Endothelial cell of umbilical vein (primary cell): ENCODE measurements around the gene PRPS1. TPM values are rescaled to one million over a fixed set of nuclear protein-coding genes. Genes with fewer than 3 reads are reported as not detected.

Experiments
- BruUV-seq: library from RNA; stranded (reverse); fragments of 400-500 nt; replicated peaks from 2 replicates; lab custom pipeline; 2021; lab: Mats Ljungman, UMichigan
- CTCF ChIA-PET: fragments of 300-600, 350-600 bp; sonication (Branson Sonifier 250); formaldehyde crosslinking; loops from one replicate; lab custom pipeline; 2021; ENCODE audit warnings: antibody characterized with exemption, inconsistent platforms; lab: Charles Lee
- POLR2A ChIA-PET: fragments of 300-600, 350-600 bp; sonication (Branson Sonifier 250); formaldehyde crosslinking; loops from one replicate; lab custom pipeline; 2021; ENCODE audit warnings: antibody characterized with exemption, inconsistent platforms; lab: Charles Lee
- DNase-seq: peaks from one replicate; pipeline ENCODE4 v3.0.0-alpha.2; 2011; ENCODE audit warnings: low read depth, low spot score
- FAIRE-seq: peaks from 2 replicates; lab custom pipeline; 2011; peaks lifted over from hg19 to GRCh38; lab: Jason Lieb, UNC
- H2AFZ ChIP-seq: 2 replicates; pipeline ENCODE4 v1.6.0; 2012; ENCODE audit warnings: low read depth, low read length, control low read depth, inconsistent platforms
- H3K27ac ChIP-seq: 2 replicates; pipeline ENCODE4 v1.5.1; 2011; ENCODE audit warnings: low read depth, mild to moderate bottlenecking, control low read depth, low read length, moderate library complexity; ENCODE audit not compliant: insufficient read depth
- H3K27me3 ChIP-seq, 2 experiments: 2 replicates each; pipeline versions ENCODE4 v1.6.0 to v1.6.1; 2011; ENCODE audit warnings: low read length in 2 of 2, mixed read lengths in 1 of 2; ENCODE audit not compliant: control insufficient read depth in 2 of 2, insufficient read depth in 2 of 2
- H3K36me3 ChIP-seq, 2 experiments: 2 replicates in 1 of 2; 3 replicates in 1 of 2; pipeline ENCODE4 v1.5.1; 2011; ENCODE audit warnings: low read length in 2 of 2, mild to moderate bottlenecking in 1 of 2, moderate library complexity in 1 of 2; ENCODE audit not compliant: control insufficient read depth in 2 of 2, insufficient read depth in 2 of 2; ENCODE audit errors: extremely low read depth in 1 of 2
- H3K4me1 ChIP-seq: 3 replicates; pipeline ENCODE4 v1.5.1; 2011; ENCODE audit warnings: mild to moderate bottlenecking, low read length; ENCODE audit not compliant: control insufficient read depth, insufficient read depth; ENCODE audit errors: extremely low read depth
- H3K4me2 ChIP-seq: 2 replicates; pipeline ENCODE4 v1.6.1; 2011; ENCODE audit warnings: low read length, control low read depth, mixed read lengths; ENCODE audit not compliant: insufficient read depth
- H3K4me3 ChIP-seq, 3 experiments: fragments of 200-600 bp in 1 of 3; sonication (generic), shearing (Covaris generic) in 1 of 3; replicated peaks in 1 of 3; 2 replicates each; pipeline ENCODE4 v1.5.1; 2011 to 2016; ENCODE audit warnings: control low read depth in 3 of 3, low read length in 3 of 3, mild to moderate bottlenecking in 2 of 3, inconsistent platforms in 1 of 3, low read depth in 1 of 3, moderate library complexity in 1 of 3; ENCODE audit not compliant: insufficient read depth in 1 of 3
- H3K79me2 ChIP-seq: 2 replicates; pipeline ENCODE4 v1.6.0; 2012; ENCODE audit warnings: low read length, inconsistent platforms; ENCODE audit not compliant: control insufficient read depth, insufficient read depth
- H3K9ac ChIP-seq: replicated peaks from 2 replicates; pipeline ENCODE3; 2011; ENCODE audit warnings: low read length, control low read depth; ENCODE audit not compliant: insufficient read depth; ENCODE audit errors: extremely low read depth
- H3K9me1 ChIP-seq: replicated peaks from 3 replicates; pipeline ENCODE4 v1.6.0; 2011; ENCODE audit warnings: mild to moderate bottlenecking, low read length; ENCODE audit not compliant: control insufficient read depth, insufficient read depth; ENCODE audit errors: extremely low read depth
- H3K9me3 ChIP-seq: replicated peaks from 2 replicates; pipeline ENCODE4 v1.5.1; 2012; ENCODE audit warnings: low read length, inconsistent platforms; ENCODE audit not compliant: control insufficient read depth, insufficient read depth
- H4K20me1 ChIP-seq: replicated peaks from 2 replicates; pipeline ENCODE3; 2011; ENCODE audit warnings: mild to moderate bottlenecking, low read length; ENCODE audit not compliant: control insufficient read depth, insufficient read depth; ENCODE audit errors: extremely low read depth
- CTCF ChIP-seq, 2 donors: IDR thresholded peaks; 1 replicate in 1 of 2; 2 replicates in 1 of 2; pipeline ENCODE4 v1.5.1; 2011; ENCODE audit warnings: low read length in 2 of 2, mild to moderate bottlenecking in 2 of 2, moderate library complexity in 2 of 2, control low read depth in 1 of 2, inconsistent platforms in 1 of 2, low read depth in 1 of 2; ENCODE audit not compliant: insufficient read depth in 1 of 2; ENCODE audit errors: extremely low read depth in 1 of 2
- EZH2 ChIP-seq: IDR thresholded peaks from 2 replicates; pipeline ENCODE4 v1.6.1; 2012; ENCODE audit warnings: borderline replicate concordance, low read depth, mild to moderate bottlenecking, moderate library complexity, low read length, inconsistent platforms; ENCODE audit not compliant: severe bottlenecking
- FOS ChIP-seq: IDR thresholded peaks from 2 replicates; pipeline ENCODE4 v1.6.1; 2011; ENCODE audit warnings: mild to moderate bottlenecking, low read length, moderate library complexity, borderline replicate concordance; ENCODE audit not compliant: insufficient read depth
- GATA2 ChIP-seq: IDR thresholded peaks from 2 replicates; pipeline ENCODE4 v1.7.0; 2011; ENCODE audit warnings: low read depth, mild to moderate bottlenecking, moderate library complexity, mixed read lengths, low read length; ENCODE audit not compliant: insufficient read length, insufficient read depth
- JUN ChIP-seq: IDR thresholded peaks from 2 replicates; pipeline ENCODE4 v1.6.1; 2011; ENCODE audit warnings: borderline replicate concordance, low read depth; ENCODE audit not compliant: insufficient read length, insufficient read depth
- MAX ChIP-seq: IDR thresholded peaks from 2 replicates; pipeline ENCODE4 v1.6.1; 2011; ENCODE audit not compliant: insufficient read depth, insufficient read length
- MYC ChIP-seq: IDR thresholded peaks from one replicate; pipeline ENCODE4 v1.6.1; 2011; ENCODE audit warnings: mild to moderate bottlenecking, low read depth, low read length
- POLR2A ChIP-seq: IDR thresholded peaks from 2 replicates; pipeline ENCODE4 v1.6.1; 2012; ENCODE audit warnings: low read depth, mild to moderate bottlenecking, control low read depth, low read length
- POLR2AphosphoS5 ChIP-seq: IDR thresholded peaks from 2 replicates; pipeline ENCODE4 v1.6.1; 2012; ENCODE audit warnings: low read depth, mild to moderate bottlenecking, control low read depth, low read length, moderate library complexity; ENCODE audit not compliant: insufficient read depth
- dilution Hi-C: fragments of 300-500 bp; cut with MboI; formaldehyde crosslinking; loops from one replicate; pipeline ENCODE4 v1.15.0; 2019; ENCODE audit warnings: low sequenced_read_pairs; ENCODE audit not compliant: extremely low pct_ligation_motif_present
- intact Hi-C: fragments of 100-400 bp; cut with micrococcal nuclease; formaldehyde crosslinking; loops from one replicate; pipeline ENCODE4 v1.10.0; 2022
- polyA plus RNA-seq, 4 experiments: library from polyadenylated mRNA; depleted of rRNA in 3 of 4; stranded (reverse) in 3 of 4; unstranded in 1 of 4; fragments of >200 nt; gene quantifications; 2 replicates each; pipeline versions ENCODE4 v1.2.1 to v1.2.3, GENCODE V29; 2011 to 2012; ENCODE audit warnings: missing spikeins in 1 of 4
- total RNA-seq: library from RNA; stranded (reverse); gene quantifications from 2 replicates; pipeline ENCODE4 v1.2.3, GENCODE V29; 2021

The PRPS1 gene
- total and polyA plus RNA-seq, 2 donors (not counting 3 experiments of a cell fraction or from before 2014, with no cell fraction given): 30.9 to 36.8 TPM

DNA sequence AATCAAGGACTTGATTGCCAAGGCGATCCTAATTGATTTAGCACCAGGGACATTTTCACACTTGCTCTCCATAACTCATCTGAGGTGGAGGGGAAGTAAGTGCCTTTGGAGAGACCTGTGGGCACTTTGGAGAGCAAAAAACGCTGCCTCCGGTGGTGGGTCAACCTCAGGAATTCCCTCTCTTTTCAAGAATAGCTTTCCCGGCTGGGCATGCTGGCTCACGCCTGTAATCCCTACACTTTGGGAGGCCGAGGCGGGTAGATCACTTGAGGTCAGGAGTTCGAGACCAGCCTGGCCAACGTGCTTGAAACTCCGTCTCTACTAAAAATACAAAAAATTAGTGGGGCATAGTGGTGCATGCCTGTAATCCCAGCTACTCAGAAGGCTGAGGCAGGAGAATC lies 49.2 kb downstream of the PRPS1 start:
- intact Hi-C loops: loop anchor here (1.0 to 5.0 kb wide), 4 partner anchors 8 to 453 kb away; no protein-coding TSS in a partner anchor
- Histone ChIP-seq H3K4me2 (peak overlapping the region; percentile 48), H3K9me3 (no peaks in the 10 kb centered on the region), H3K27me3 (no peaks in the 10 kb centered on the region), H3K36me3 (no peaks in the 10 kb centered on the region), H3K27ac (peak overlapping the region; percentile 86), H2AFZ (no peak overlapping the region), H3K9me1 (no peaks in the 10 kb centered on the region), H3K4me1 (peaks cover 25% of the 10 kb centered on the region), H3K4me3 (no peak overlapping the region), H4K20me1 (no peaks in the 10 kb centered on the region), H3K79me2 (peaks cover 4% of the 10 kb centered on the region), H3K9ac (peak overlapping the region; percentile 68)
- TF ChIP-seq POLR2A (no peak), JUN (no peak), CTCF (IDR thresholded peaks at IDR 0.05; ENCODE audit: extremely low read depth in 1 of 2, insufficient read depth in 1 of 2, low read depth in 1 of 2, low read length in 2 of 2) (no peak), FOS (no peak), POLR2AphosphoS5 (no peak), EZH2 (no peak), MAX (no peak), MYC (no peak), GATA2 (no peak)
- CTCF ChIA-PET: interaction anchor here (1.0 to 6.1 kb wide), 3 partner anchors 10 to 98 kb away, joined by 3 to 142 read pairs (median 7); partner anchors contain the start of gene TSC22D3
- BruUV-seq: no TSS peak
- FAIRE-seq (no peak), DNase-seq (no peak)
- POLR2A ChIA-PET: interaction anchor here (1.0 to 5.7 kb wide), 2 partner anchors 38 to 54 kb away, joined by 3 to 40 read pairs; no protein-coding TSS in a partner anchor
- dilution Hi-C loops: no loop called here
